Activated CD4-positive, alpha-beta T cell treated with anti-CD3 and anti-CD28 coated beads, Interleukin-10, Interleukin-2, amounts not matched to agents 100 ng/mL and 50 ng/mL, durations not matched to agents 16 hours and 8 hours (primary cell): ENCODE measurements around the gene INCENP.
"Not testable (repeated sequence)": the region's sequence is repeated elsewhere in the genome, so short reads cannot be mapped to it uniquely, and the experiment has no call there.

ENCODE experiments used
- DNase-seq: peaks from one replicate; pipeline ENCODE4 v3.0.0-alpha.2; 2020

INCENP gene

GRCh38 chr11:62181097-62181496 lies 57.3 kb downstream of the INCENP start:
- DNase-seq = no peak

DNA sequence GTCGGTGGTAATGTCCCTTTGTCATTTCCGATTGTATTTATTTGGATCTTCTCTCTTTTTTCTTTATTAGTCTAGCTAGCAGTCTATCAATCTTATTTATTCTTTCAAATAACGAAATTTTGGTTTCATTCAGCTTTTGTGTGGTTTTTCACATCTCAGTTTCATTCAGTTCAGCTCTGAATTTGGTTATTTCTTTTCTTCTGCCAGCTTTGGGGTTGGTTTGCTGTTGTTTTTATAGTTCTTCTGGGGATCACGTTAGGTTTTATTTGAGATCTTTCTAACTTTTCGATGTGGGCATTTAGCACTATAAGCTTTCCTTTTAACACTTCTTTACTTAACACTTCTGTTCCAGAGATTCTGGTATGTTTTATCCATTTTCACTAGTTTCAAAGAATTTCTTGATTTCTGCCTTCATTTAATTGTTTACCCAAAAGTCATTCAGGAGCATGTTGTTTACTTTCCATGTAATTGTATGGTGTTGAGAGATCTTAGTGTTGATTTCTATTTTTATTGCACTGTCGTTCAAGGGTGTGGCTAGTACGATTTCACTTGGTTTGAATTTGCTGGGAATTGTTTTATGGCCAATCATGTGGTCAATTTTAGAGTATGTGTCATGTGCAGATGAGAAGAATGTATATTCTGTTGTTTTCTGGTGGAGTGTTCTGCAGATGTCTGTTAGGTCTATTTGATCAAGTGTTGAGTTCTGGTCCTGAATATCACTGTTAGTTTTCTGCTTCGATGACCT lies 58.5 kb downstream of the INCENP start:
- DNase-seq = no peak

DNA sequence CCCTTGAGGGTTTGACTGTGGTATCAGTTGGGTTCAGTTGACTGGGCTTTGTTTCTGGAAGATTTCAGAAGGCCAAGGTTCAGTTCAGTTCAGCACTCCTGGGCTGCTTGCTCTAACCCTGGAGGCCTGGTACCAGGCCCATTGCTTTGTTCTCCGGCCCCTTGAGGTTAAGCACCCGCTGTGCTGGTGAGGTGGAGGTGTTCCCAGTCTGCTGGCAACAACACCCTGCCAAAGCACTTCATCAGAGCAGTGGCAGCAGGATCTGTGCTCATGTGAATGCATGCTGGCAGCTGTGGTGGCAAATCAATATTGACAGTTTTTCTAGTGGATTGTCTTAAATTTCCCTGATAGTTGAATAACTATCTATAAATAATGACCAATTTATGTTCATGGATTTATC lies 62.4 kb downstream of the INCENP start:
- DNase-seq = no peak

DNA sequence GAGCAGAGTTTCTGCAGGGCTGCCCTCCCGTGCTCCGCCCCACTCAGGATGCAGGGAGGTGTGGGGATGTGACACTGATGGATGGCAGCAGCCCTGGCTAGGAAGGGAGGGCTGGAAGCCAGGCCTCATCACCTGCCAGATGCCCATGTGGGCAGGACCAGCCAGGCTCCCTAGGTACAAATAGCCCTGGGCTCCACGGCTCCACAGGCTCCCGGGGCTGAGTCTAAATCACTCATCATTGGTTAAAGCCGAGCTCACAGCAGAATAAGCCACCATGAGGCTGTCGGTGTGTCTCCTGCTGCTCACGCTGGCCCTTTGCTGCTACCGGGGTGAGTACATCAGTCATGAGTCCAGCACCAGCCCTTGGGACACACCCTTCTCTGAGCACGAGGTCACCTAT lies 66.2 kb downstream of the INCENP start, which contains the start of gene SCGB1D1:
Gene SCGB1D1, plus strand, starts transcription at position 206 of the 400 bp plus-strand sequence. Its CDS starts 69 bp downstream, at position 275.
- no peak for DNase-seq

DNA sequence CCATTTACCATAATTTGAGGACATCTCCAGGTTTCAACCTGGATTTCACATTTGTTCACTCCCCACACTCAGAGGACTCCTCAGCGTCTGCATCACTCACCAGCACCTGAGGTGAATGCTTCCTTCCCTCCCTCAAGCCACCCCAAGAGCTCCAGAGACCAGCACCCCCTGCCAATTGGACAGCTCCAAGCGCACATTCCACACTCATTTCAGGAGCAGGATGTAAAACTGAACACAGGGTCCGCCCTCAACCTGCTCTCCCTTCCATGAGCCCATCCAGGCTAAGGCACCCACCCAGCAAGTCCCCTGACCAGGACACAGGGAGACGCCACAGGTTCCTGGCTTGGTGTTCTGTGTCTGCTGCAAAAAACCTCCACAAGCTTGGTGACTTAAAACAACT lies 70.1 kb downstream of the INCENP start:
- no peak for DNase-seq

DNA sequence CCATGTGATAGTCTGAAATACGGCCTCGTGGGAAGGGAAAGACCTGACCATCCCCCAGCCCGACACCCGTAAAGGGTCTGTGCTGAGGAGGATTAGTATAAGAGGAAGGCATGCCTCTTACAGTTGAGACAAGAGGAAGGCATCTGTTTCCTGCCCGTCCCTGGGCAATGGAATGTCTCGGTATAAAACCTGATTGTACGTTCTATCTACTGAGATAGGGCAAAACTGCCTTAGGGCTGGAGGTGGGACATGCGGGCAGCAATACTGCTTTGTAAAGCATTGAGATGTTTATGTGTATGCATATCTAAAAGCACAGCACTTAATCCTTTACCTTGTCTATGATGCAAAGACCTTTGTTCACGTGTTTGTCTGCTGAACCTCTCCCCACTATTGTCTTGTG lies 71.2 kb downstream of the INCENP start:
- DNase-seq = not testable (repeated sequence)

DNA sequence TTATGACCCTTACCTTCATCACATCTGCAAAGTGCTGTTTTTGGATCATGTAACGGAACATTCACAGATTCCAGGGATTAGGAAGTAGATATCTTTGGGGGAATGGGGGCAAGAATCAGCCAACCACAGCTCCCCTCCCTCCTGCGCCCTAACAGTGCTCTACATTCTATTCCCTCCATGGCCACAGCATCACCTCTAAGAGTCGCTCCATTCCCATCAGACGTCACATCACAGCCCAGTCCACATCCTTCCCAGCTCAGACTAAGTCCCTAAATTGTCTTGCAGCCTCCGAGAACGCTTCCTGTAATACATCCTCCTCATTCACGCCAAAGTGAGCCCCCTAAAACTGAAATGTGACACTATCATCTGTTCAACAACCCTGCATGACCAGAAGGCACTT lies 72.1 kb downstream of the INCENP start:
- no peak for DNase-seq

- not testable (repeated sequence) for DNase-seq
Observed at GRCh38 chr11:62197400-62197799, 73.6 kb downstream of the INCENP start.

- DNase-seq = no peak
Observed at GRCh38 chr11:62201376-62201775, 77.6 kb downstream of the INCENP start.
